ENCODE results near the gene RIMBP3C. TPM values are rescaled to one million over a fixed set of nuclear protein-coding genes. Genes with fewer than 3 reads are reported as not detected.

Gene RIMBP3C
- 0.11 to 0.37 TPM (median 0.24 TPM) in 5 replicates for total RNA-seq (2022; extraction: Qiagen RNA extraction; ENCODE audit: low read depth)

DNA sequence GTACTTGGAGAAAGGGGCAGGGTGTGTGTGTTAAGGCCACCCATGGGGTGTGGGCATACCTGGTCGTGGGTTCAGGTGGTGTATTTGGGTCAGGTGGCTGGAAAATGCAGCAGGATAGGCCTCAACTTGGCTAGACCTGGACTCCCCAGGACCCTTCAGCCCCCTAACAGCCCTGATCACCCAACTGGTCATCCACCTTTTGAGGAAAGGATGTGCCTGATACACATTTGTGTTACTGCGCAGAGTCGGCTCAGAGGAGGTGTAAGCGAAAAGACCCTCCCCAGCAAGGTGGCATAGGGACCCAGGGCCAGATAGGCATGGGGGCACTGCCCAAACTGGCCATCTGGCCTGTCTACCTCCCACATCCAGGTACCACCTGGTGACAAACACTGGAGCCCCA is at the start of gene RIMBP3C:
TSS of gene RIMBP3C (minus strand) at position 101 of the 400 bp plus-strand sequence. CDS start 485 bp downstream, outside the sequence.

GRCh38 chr22:21567456-21568346 is 16.4 kb upstream of the RIMBP3C start, which contains the start of gene UBE2L3:
UBE2L3 (plus strand) TSS chr22:21567714; CDS start chr22:21567745, 31 bp downstream.

Other genes starting within 250 kb of the RIMBP3C start
- 0.24 to 0.63 TPM (median 0.32 TPM) in 5 replicates for gene RIMBP3B, start 167.7 kb downstream of the RIMBP3C start, total RNA-seq (2022; extraction: Qiagen RNA extraction; ENCODE audit: low read depth)
- 2.3 to 3.1 TPM (median 2.9 TPM) in 5 replicates for gene HIC2, start 134.1 kb downstream of the RIMBP3C start, total RNA-seq (2022; extraction: Qiagen RNA extraction; ENCODE audit: low read depth)
- 0.49 to 1.5 TPM (median 0.74 TPM) in 5 replicates for gene TMEM191C, start 84.1 kb downstream of the RIMBP3C start, total RNA-seq (2022; extraction: Qiagen RNA extraction; ENCODE audit: low read depth)
- gene UBE2L3, start 16.3 kb upstream of the RIMBP3C start, total RNA-seq (2022; extraction: Qiagen RNA extraction; ENCODE audit: low read depth) = 63.7 to 71.5 TPM (median 64.9 TPM) in 5 replicates
- 39.9 to 56.8 TPM (median 53.7 TPM) in 5 replicates for gene YDJC, start 78.6 kb upstream of the RIMBP3C start, total RNA-seq (2022; extraction: Qiagen RNA extraction; ENCODE audit: low read depth)
- 0.09 TPM in 1 of 5 replicates, not detected in the others for gene CCDC116, start 81.3 kb upstream of the RIMBP3C start, total RNA-seq (2022; extraction: Qiagen RNA extraction; ENCODE audit: low read depth)
- gene SDF2L1, start 90.8 kb upstream of the RIMBP3C start, total RNA-seq (2022; extraction: Qiagen RNA extraction; ENCODE audit: low read depth) = 39.4 to 56.4 TPM (median 53.2 TPM) in 5 replicates
- gene PPIL2, start 114.6 kb upstream of the RIMBP3C start, total RNA-seq (2022; extraction: Qiagen RNA extraction; ENCODE audit: low read depth) = 17.7 to 21.8 TPM (median 20.6 TPM) in 5 replicates
- 0.16 to 0.54 TPM (median 0.30 TPM) in 5 replicates for gene YPEL1, start 184.3 kb upstream of the RIMBP3C start, total RNA-seq (2022; extraction: Qiagen RNA extraction; ENCODE audit: low read depth)